OCI-LY7 (cell line): ENCODE measurements around the gene PORCN. TPM values are rescaled to one million over a fixed set of nuclear protein-coding genes. Genes with fewer than 3 reads are reported as not detected.

Source experiments
- BruUV-seq: library from RNA; stranded (reverse); fragments of 400-500 nt; replicated peaks from 2 replicates; lab custom pipeline; 2021; lab: Mats Ljungman, UMichigan
- CTCF ChIA-PET: fragments of 300-600 bp; sonication (Branson Sonifier 250); formaldehyde crosslinking; loops from one replicate; lab custom pipeline; 2022; ENCODE audit warnings: antibody characterized with exemption; ENCODE audit not compliant: unreplicated experiment; lab: Charles Lee
- POLR2A ChIA-PET: fragments of 300-600 bp; sonication (Branson Sonifier 250); formaldehyde crosslinking; loops from one replicate; lab custom pipeline; 2022; ENCODE audit warnings: antibody characterized with exemption; lab: Charles Lee
- DNase-seq: peaks from one replicate; pipeline ENCODE4 v3.0.0-alpha.2; 2015; ENCODE audit warnings: low spot score
- H2AFZ ChIP-seq: fragments of 200-600 bp; sonication (generic), shearing (Covaris generic); 2 replicates; pipeline ENCODE4 v1.6.1; 2014; ENCODE audit warnings: mild to moderate bottlenecking, antibody characterized with exemption, low read length, moderate library complexity
- H3K27ac ChIP-seq: fragments of 200-600 bp; sonication (generic); 2 replicates; pipeline ENCODE4 v1.5.1; 2014; ENCODE audit warnings: mixed run types, low read depth, mild to moderate bottlenecking, moderate library complexity, low read length, inconsistent platforms; ENCODE audit not compliant: poor library complexity, severe bottlenecking
- H3K36me3 ChIP-seq: fragments of 200-600 bp; sonication (generic); 2 replicates; pipeline ENCODE4 v1.6.1; 2014; ENCODE audit warnings: mild to moderate bottlenecking, antibody characterized with exemption, low read length, moderate library complexity, mixed read lengths; ENCODE audit not compliant: insufficient read depth
- H3K4me1 ChIP-seq: fragments of 200-600 bp; sonication (generic); 2 replicates; pipeline ENCODE4 v1.5.1; 2014; ENCODE audit warnings: mild to moderate bottlenecking, low read length; ENCODE audit not compliant: insufficient read depth, poor library complexity, severe bottlenecking
- H3K4me2 ChIP-seq: fragments of 200-600 bp; sonication (generic); 2 replicates; pipeline ENCODE4 v1.6.1; 2014; ENCODE audit warnings: mild to moderate bottlenecking, low read length
- H3K4me3 ChIP-seq: fragments of 200-600 bp; sonication (generic); 2 replicates; pipeline ENCODE4 v1.5.1; 2014; ENCODE audit warnings: mild to moderate bottlenecking, low read depth, low read length; ENCODE audit not compliant: poor library complexity, severe bottlenecking
- H3K79me2 ChIP-seq: fragments of 200-600 bp; sonication (generic); 2 replicates; pipeline ENCODE4 v1.6.1; 2016; ENCODE audit warnings: low read depth, mild to moderate bottlenecking, low read length, moderate library complexity, mixed read lengths; ENCODE audit not compliant: insufficient read depth
- H3K9me2 ChIP-seq: fragments of 200-600 bp; sonication (generic); 2 replicates; pipeline ENCODE4 v1.6.1; 2016; ENCODE audit warnings: mild to moderate bottlenecking, low read length, mixed read lengths; ENCODE audit not compliant: insufficient read depth
- H3K9me3 ChIP-seq: fragments of 200-600 bp; sonication (generic); 2 replicates; pipeline ENCODE4 v1.6.1; 2014; ENCODE audit warnings: mild to moderate bottlenecking, mixed run types, low read length, mixed read lengths
- H4K20me1 ChIP-seq: fragments of 200-600 bp; sonication (generic); 2 replicates; pipeline ENCODE4 v1.6.1; 2014; ENCODE audit warnings: mild to moderate bottlenecking, antibody characterized with exemption, low read length, moderate library complexity, mixed read lengths; ENCODE audit not compliant: insufficient read depth
- EZH2phosphoT487 ChIP-seq: fragments of 200-600 bp; sonication (generic); IDR thresholded peaks from 2 replicates; pipeline ENCODE4 v1.6.1; 2018; ENCODE audit warnings: low read depth, borderline replicate concordance, mild to moderate bottlenecking, mixed run types, antibody characterized with exemption, low read length, moderate library complexity, mixed read lengths
- intact Hi-C: fragments of 100-400 bp; cut with micrococcal nuclease; formaldehyde crosslinking; loops from one replicate; pipeline ENCODE4 v1.10.0; 2022; ENCODE audit not compliant: unreplicated experiment
- total RNA-seq, 2 experiments: library from RNA; depleted of rRNA in 1 of 2; stranded (reverse); fragments of >200 nt in 1 of 2; shearing (Covaris generic) in 1 of 2; gene quantifications; 2 replicates each; pipeline ENCODE4 v1.2.3, GENCODE V29; 2014 to 2022
- TF ChIP-seq, protein P1 (sequence below): fragments of 200-600 bp; sonication (generic); conservative IDR thresholded peaks from 2 replicates; pipeline ENCODE4 v1.5.1; 2014; ENCODE audit warnings: mild to moderate bottlenecking, antibody characterized with exemption, low read length, moderate library complexity, mixed read lengths

PORCN gene
- total RNA-seq, 2 experiments from 2014 or later, result 8.4 to 11.3 TPM

DNA sequence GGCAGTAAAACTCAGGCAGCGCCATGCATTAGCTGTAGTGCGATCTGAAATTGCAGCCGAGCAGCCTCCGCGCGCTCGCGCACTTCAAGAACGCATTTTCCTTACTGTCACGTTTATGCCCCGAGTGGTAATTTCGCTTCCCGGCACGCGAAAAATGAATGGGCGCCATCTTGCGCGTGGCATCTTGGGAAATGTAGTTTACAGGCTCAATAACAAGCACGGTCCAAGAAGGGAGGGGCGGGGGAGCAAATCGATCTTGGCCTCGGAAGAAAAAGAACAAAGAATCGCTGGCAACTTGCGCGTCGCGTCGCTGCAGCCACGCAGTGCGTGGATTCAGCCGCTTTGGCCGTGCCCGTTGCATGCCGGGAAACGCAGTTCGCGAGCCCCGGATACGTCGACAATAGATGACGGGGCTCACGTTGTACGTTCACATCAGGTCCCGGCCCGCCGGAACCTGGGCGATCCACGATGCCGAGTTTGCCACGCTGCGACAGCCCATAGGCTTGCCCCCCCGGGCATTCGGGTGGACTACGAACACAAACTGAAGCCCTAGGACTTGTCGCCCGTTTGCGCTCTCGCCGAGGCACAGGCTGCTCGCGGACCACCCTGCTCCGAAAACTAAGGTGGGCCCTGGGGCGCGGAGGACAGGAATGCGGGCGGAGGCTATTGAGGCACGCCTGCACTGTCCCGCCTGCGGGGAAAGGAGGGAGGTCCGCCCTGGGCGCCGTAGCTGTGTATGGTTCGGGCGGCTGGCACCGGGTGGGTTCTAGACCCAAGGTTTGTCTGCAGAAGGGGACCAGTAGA is 32.8 kb upstream of the PORCN start, which contains the start of gene FTSJ1:
Gene FTSJ1, plus strand, starts transcription at position 426 of the 804 bp plus-strand sequence. CDS start 1,849 bp downstream, outside the sequence.
- TF ChIP-seq, protein P1, sequence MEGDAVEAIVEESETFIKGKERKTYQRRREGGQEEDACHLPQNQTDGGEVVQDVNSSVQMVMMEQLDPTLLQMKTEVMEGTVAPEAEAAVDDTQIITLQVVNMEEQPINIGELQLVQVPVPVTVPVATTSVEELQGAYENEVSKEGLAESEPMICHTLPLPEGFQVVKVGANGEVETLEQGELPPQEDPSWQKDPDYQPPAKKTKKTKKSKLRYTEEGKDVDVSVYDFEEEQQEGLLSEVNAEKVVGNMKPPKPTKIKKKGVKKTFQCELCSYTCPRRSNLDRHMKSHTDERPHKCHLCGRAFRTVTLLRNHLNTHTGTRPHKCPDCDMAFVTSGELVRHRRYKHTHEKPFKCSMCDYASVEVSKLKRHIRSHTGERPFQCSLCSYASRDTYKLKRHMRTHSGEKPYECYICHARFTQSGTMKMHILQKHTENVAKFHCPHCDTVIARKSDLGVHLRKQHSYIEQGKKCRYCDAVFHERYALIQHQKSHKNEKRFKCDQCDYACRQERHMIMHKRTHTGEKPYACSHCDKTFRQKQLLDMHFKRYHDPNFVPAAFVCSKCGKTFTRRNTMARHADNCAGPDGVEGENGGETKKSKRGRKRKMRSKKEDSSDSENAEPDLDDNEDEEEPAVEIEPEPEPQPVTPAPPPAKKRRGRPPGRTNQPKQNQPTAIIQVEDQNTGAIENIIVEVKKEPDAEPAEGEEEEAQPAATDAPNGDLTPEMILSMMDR, result no peak
- TF ChIP-seq EZH2phosphoT487, result no peak
- peak within 1 kb of the TSS; percentile 66 for H3K27ac ChIP-seq
- peak within 1 kb of the TSS; percentile 91 for H3K4me3 ChIP-seq
- intact Hi-C loops, result loop anchor here (2.0 to 5.0 kb wide), 3 partner anchors 46 to 121 kb away; partner anchors contain the start of genes EBP, RBM3 and WDR13
- H3K36me3 ChIP-seq, result peaks cover 30% of the 10 kb centered on the region
- no TSS peak for BruUV-seq
- H3K79me2 ChIP-seq, result peaks cover 37% of the 10 kb centered on the region
- ChIA-PET POLR2A (no interaction called here), CTCF (no interaction called here)
- no peaks in the 10 kb centered on the region for H4K20me1 ChIP-seq
- peaks cover 19% of the 10 kb centered on the region for H3K4me1 ChIP-seq
- H3K9me2 ChIP-seq, result no peaks in the 10 kb centered on the region
- H2AFZ ChIP-seq, result peak within 1 kb of the TSS; percentile 91
- peak within 1 kb of the TSS; percentile 97 for H3K4me2 ChIP-seq
- DNase-seq, result peak; percentile 85
- H3K9me3 ChIP-seq, result no peaks in the 10 kb centered on the region

DNA sequence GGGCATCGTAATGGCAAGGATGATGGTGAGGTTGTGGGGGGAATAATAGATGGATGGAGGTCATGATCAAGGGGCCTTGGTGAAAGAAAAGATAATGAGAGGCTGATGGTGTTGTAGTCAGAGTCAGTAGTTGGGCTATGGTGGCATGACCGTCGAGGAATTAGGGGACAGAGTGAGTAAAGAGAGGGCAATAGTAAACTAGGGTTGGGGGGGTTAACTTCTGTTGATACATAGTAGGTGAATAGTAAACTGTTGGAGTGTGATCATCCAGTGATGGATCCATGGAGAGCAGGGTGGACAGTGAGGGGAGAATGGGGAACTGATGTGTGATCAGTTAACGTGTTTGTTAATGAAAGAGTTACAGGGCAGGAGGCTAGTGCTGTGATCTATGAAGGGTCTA is 31.9 kb upstream of the PORCN start:
- Histone ChIP-seq H3K4me1 (peaks cover 19% of the 10 kb centered on the region), H3K4me2 (peak overlapping the region; percentile 81), H2AFZ (no peak overlapping the region), H3K4me3 (peak overlapping the region; percentile 91), H3K79me2 (peaks cover 37% of the 10 kb centered on the region), H3K9me2 (no peaks in the 10 kb centered on the region), H3K36me3 (peaks cover 39% of the 10 kb centered on the region), H3K9me3 (no peaks in the 10 kb centered on the region), H4K20me1 (no peaks in the 10 kb centered on the region), H3K27ac (no peak overlapping the region)
- intact Hi-C loops, result loop anchor here (5.0 kb wide), 2 partner anchors 45 to 95 kb away; partner anchors contain the start of genes EBP and RBM3
- POLR2A ChIA-PET, result no interaction called here
- DNase-seq, result no peak
- BruUV-seq, result no TSS peak
- CTCF ChIA-PET, result no interaction called here
- TF ChIP-seq EZH2phosphoT487, result no peak
- TF ChIP-seq, protein P1, result no peak
